22Rv1 (cell line): ENCODE data around the gene ABCC12.

Experiments used
- ZFX ChIP-seq: fragments of 450-650 bp; IDR thresholded peaks from 2 replicates; pipeline ENCODE4 v1.6.1; 2017; ENCODE audit warnings: antibody characterized with exemption, borderline replicate concordance
- TF ChIP-seq, protein P1 (sequence below): fragments of 450-650 bp; IDR thresholded peaks from 2 replicates; pipeline ENCODE4 v1.5.1; 2017; ENCODE audit warnings: mild to moderate bottlenecking

DNA sequence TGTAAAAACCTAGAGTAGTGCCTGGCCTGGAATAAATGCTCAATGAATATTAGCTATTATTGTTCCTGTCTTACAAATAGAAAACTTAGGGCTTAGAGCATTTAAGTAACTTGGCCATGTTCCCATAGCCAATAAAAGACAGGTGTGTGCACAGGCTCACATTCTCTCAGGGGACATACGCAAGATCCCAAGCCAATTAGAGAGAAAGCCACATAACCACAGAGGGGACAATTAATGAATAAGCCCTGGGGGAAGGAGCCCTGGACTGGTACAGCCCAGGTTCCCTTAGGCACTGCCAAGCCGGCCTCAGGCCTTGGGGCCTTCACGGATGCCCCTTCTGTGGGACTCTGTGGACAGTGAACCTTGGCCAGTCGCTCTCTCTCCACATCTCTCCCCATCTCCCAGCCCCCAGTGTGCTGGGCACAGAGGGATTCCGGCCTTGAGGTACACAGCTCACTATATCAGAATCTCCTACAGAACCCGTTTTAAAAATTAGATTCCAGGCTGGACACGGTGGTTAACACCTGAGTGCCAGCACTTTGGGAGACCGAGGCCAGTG, 27.3 kb upstream of the ABCC12 start:
- TF ChIP-seq, protein P1, sequence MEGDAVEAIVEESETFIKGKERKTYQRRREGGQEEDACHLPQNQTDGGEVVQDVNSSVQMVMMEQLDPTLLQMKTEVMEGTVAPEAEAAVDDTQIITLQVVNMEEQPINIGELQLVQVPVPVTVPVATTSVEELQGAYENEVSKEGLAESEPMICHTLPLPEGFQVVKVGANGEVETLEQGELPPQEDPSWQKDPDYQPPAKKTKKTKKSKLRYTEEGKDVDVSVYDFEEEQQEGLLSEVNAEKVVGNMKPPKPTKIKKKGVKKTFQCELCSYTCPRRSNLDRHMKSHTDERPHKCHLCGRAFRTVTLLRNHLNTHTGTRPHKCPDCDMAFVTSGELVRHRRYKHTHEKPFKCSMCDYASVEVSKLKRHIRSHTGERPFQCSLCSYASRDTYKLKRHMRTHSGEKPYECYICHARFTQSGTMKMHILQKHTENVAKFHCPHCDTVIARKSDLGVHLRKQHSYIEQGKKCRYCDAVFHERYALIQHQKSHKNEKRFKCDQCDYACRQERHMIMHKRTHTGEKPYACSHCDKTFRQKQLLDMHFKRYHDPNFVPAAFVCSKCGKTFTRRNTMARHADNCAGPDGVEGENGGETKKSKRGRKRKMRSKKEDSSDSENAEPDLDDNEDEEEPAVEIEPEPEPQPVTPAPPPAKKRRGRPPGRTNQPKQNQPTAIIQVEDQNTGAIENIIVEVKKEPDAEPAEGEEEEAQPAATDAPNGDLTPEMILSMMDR, result no peak
- no peak for TF ChIP-seq ZFX
